ENCODE measurements around the gene PCSK5.

Gene PCSK5

DNA sequence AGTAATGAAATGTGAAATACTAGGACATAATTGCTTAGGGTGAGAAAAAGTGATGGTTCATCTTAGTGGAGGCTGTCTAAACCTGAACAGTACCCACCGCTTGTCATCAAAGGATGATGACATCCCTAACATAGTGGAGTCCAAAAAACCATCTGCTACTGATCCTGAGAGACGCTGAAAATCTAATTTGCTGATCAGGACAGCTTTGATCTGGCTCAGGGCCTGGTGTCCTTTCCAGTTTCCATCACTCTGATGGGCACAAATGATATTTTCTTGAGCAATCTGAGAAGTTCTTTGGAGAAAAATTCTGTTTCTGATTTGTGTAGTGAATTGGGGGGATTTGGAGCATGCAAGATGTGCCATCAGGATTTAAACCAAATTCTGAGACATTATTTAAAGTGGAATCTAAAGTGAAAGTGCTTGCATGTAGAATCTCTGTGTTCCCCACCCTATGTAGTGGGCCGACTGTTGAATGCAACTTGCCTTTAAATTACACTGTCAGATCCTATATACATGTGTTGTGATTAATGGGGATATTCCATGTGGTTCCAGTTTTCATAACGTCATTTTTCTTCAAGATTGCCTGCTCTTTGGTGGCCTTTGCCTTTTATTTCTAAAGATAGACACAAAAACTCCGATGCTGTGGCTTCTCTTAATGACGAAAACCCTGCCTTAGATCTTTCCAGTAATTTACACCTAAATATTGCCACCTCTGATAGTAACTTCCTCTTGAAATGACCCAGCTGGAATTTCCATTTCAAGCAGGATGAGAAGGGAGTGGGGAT lies 213.2 kb downstream of the PCSK5 start:
- DNase-seq (ENCODE audit: low read depth, low spot score), result no peak

DNA sequence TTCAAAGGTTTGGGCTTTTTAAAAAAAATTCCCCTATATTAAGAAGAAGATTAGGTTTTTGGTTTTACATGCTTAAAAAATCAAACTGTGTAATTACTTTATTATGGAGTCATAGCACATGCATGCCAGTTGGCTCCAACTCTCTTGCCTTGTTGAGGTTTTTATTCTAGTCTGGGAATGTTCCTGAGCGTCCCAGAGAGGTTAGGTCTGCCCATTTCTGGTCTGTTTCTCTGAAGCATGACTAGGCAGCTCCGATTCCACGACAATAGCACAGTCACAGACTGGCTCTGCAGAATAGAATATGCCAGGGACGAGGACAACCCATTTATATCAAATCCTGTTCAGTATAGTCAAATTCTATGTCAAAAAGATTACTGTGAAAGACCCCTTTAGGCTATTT lies 217.0 kb downstream of the PCSK5 start:
- no peak overlapping the region for H3K27ac ChIP-seq
- no peak for DNase-seq (ENCODE audit: low read depth, low spot score)

More for the DNA sequence above, 213.2 kb downstream of the PCSK5 start:
- no peak overlapping the region for H3K27ac ChIP-seq

DNA sequence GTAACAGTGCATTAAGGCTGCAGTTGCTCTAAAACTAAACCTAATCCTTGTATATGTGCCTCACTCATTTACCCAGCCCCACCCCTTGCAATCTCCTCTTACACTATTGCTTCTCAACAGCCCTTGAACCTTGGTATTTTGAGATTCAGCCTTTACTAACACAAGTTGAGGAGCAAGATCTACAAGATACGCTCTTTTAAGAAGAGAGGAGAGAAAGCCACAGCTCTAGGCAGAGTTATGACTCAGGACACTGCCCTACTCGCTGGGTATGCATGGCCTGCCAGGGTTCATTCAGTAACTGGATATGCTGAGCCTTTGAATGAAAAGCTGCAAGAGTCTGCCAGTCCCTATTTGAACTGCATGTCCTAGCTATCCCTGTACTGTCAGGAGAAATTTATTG lies 219.5 kb downstream of the PCSK5 start:
- DNase-seq (ENCODE audit: low read depth, low spot score), result peak; percentile 39
- no peak overlapping the region for H3K27ac ChIP-seq

DNA sequence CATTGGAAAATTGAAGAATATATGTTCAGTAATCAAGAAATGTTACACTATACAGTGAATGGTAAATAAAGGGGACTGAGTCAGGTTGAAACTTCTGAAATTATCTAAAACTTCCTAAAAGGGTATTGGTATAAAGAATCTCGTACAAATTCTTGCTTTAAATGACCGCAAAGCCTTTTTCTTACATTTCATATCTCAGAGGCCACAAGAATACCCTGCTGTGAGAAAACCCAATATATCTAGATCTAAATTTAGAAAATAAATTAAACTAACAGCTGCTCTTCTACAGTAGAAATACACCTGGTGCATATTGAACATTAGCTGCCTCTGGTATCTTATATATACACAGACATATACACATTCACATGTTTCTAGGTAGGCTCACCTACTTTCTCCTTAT lies 221.7 kb downstream of the PCSK5 start:
- DNase-seq (ENCODE audit: low read depth, low spot score), result no peak
- no peak overlapping the region for H3K27ac ChIP-seq

DNA sequence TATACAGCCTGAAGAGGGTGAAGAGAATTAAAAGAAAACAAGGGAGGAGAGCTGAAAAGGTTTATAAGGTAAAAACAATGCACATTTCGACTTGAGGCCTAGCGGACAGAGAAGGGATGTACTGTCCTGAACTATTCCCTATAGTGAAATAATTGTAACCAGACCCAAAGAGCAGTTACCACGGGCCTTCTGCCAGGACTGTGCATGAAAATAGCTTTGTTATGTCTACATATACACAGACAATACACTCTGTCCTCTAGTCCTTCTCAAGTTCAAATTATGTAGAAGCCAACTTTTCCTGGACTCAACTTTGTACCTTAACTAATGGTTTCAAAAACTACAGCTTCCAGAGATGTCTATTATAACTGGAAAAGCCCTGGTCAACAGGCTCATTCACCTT lies 223.7 kb downstream of the PCSK5 start:
- DNase-seq (ENCODE audit: low read depth, low spot score), result no peak
- no peak overlapping the region for H3K27ac ChIP-seq

DNA sequence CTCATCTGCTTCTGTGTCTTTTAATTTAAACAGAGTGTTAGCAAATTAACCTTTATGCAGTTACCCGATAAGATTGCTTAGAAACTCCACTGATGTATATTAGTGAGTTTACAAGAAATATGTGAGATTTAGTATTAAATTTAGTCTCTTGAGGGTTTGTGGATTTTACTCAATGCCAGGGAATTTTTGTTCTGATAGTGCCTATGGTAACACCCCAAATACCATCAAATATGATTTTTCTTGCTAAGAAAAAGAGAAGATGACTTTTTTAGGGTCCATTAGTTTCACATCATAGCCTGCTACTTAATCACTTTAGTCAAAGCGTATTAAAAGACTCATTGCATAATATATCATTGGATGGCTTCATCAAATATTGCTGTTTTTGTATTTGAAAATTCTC lies 224.9 kb downstream of the PCSK5 start:
- DNase-seq (ENCODE audit: low read depth, low spot score), result no peak
- H3K27ac ChIP-seq, result no peak overlapping the region

DNA sequence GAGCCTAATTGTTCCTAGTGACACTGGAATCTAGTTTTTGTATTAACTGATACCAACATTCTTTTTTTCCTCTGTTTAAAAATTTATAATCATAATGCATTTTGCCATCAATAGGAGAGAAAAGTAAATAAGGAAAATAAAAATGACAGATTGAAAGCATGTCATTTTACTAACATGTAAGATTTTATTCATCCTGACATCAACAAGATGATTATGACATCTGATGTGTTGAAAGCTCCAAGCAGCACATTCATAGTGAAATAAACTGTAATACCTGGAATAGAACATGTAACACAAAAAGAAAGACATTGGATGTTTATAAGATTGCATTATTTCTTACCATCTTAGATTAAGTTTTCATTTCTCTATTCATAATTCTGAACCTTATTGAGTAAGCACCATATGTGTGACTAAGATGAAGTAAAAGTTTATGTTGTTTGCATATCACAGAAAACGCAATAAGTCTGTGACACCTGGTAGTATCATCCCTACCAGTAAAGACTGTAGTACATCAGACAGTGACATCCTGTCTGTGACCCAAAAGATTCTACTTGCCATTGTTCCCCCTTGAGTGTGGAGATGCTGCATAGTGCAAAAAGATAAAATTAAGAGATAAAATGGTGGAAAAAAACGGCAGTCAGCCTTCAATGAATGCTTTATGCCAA lies 225.6 kb downstream of the PCSK5 start:
- DNase-seq (ENCODE audit: low read depth, low spot score), result no peak
- no peak overlapping the region for H3K27ac ChIP-seq

DNA sequence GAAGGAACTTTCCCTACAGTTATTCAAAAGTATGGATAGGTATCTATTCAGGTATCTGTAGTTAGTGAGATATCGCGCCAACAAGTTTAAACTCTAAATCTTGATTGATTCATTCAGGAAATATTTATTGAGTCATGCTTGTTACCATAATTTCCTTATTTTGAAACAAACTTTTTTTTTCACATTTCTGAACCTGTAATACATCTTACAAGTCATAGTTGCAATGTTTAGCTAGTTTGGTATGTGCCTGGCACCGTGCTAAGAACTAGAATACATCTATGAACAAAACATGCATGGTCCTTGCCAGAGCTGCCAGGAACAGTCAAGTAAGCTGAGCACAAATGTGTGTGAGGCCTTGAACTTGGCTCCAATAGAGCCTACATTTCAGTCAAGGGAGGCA lies 226.4 kb downstream of the PCSK5 start:
- peak; percentile 14 for DNase-seq (ENCODE audit: low read depth, low spot score)
- no peak overlapping the region for H3K27ac ChIP-seq

DNA sequence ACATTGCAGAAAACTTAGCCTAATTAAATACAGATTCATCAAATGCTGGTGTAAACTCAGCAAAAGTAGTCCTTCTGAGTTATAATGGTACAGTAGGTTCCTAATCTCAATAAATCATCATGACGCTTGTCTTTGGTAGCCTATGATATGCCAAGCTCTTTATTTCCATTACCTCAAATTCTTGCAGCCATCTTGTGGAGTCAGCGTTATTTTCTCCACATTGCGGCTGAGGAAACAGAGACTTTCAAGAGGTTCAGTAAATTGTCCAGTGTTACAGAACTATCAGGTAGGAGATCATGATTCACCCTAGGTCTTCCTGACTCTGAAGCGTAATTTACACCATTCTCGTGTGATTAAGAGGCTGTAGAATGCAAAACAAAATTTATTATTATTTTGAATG lies 237.2 kb downstream of the PCSK5 start:
- no peak for DNase-seq (ENCODE audit: low read depth, low spot score)
- H3K27ac ChIP-seq, result no peak overlapping the region

DNA sequence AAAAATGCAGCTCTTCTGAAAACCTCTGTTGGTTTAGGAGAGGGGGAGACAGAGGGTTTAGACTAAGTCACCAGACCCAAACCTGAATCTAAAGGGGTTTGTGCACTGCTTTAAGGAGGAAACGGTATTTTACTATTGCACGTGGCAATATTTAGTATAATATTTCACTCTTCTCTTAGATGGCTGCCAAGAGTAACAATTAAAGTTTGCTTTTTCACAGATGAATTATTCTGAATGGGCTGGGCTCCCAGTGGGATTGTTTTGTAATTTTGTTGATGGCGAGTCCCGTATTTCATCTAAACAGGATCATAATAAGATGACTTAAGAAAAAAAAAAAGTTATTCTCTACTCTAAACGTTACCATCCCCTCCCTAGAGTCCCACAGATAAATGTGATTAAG lies 245.4 kb downstream of the PCSK5 start:
- DNase-seq (ENCODE audit: low read depth, low spot score), result no peak
- H3K27ac ChIP-seq, result no peak overlapping the region

DNA sequence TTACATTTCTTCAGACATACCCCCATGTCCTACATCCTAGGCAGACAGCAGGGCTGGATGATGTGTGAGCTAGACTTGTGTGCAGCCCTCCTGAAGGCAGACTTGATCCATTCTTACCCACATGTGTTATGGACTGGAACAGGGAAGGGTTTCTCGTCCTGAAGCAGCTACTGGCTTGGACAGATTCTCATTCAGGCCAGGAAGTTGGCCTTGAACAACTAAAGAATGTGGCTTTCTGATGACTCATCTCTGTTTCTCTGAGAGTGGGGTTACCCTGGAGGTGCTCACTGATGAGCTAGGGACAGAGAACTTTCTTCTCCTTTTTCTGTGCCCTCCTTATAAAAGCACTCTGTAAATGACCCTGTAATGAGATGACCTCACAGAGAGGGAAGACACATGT lies 246.5 kb downstream of the PCSK5 start:
- H3K27ac ChIP-seq, result no peak overlapping the region
- DNase-seq (ENCODE audit: low read depth, low spot score), result no peak

DNA sequence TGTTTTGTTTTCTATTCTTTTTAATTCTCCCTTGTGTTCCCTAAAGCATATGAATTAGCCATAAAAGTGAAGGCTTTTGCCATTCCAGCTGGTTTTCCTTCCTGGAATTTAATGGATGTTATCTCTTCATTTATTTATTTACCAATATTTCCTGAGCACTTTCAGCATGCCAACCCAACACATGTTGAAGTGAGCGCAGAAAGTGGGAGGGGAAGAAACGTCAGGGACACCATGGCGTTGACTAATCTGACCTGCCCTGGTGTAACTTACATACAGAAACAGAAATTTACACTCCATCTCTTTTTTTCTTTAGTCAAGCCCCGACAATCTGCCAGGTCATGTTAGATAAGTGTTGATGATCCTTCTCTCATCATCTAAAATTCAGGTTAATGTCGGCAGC lies 247.5 kb downstream of the PCSK5 start:
- H3K27ac ChIP-seq, result no peak overlapping the region
- DNase-seq (ENCODE audit: low read depth, low spot score), result no peak

DNA sequence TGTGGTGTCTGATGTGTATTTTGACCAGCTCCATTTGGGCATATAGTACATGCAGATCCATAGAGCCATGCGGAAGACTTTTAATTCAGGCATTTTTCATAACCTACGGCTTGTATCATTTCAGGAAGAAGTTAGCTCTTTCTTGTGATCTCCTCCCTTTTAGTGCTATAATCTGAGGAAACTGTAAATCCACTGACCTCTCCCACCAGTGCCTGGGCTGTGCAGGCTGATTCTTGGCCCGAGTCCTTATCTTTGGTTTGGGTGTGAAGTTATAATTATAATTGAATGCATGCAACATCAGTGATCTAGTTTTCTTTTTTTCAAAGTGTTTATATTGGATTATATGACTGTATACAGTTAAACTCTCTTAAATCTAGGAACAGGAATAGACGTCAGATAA lies 247.9 kb downstream of the PCSK5 start:
- H3K27ac ChIP-seq, result no peak overlapping the region
- no peak for DNase-seq (ENCODE audit: low read depth, low spot score)

DNA sequence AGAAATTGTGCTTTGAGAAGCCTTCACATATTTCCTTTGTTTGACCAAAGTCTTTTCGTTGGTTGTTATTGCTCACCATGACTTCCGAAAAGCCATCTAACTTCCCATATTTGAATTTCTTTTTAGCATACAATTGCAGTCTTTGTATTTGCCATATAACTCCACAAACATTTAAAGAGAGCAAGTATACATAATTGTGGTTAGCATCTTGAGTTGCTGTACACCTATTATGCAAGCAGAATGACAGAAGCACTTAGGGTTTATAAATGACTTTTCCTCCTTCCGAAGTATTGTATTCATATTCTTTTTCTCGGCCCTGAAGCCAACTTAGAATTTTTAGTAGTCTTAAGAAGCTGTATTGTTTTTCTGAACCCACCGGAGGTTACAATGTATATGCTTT lies 253.4 kb downstream of the PCSK5 start:
- DNase-seq (ENCODE audit: low read depth, low spot score), result no peak
- H3K27ac ChIP-seq, result no peak overlapping the region

DNA sequence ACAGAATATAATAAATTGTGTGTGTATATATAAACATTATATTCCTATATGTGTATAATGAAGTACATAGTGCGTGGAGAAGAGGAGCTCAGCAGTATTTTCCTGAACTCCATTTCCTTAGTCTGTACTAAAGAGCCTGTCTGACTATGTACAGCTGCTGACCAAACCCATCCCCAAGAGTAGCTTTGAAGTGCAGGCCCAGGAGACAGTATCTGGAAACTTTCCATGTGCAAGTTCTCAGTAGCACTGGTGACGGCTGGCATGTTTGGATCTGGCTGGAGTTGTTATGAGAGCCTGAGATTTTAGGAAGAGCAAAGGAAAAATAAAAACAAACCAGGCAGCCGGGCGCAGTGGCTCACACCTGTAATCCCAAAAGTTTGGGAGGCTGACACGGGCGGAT lies 259.5 kb downstream of the PCSK5 start:
- no peak for DNase-seq (ENCODE audit: low read depth, low spot score)
- H3K27ac ChIP-seq, result no peak overlapping the region

DNA sequence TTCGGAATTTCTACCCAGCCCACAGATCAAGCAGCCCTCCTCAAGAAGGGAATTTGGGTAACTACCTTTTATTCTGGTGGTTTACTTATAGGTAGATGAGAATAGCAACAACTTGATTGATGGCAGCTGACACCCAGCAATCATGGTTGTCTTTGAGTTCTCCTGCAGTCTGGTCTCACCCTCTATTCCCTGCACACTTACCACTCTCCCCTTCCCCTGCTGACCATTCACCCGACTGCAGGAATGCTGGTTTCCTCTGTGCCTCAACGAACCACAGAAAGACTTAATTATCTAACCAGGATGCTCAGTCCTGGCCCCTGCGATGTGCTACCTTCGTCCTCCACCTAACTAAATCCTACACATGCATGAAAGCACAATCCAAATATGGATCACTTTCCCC lies 260.8 kb downstream of the PCSK5 start:
- DNase-seq (ENCODE audit: low read depth, low spot score), result no peak
- no peak overlapping the region for H3K27ac ChIP-seq

DNA sequence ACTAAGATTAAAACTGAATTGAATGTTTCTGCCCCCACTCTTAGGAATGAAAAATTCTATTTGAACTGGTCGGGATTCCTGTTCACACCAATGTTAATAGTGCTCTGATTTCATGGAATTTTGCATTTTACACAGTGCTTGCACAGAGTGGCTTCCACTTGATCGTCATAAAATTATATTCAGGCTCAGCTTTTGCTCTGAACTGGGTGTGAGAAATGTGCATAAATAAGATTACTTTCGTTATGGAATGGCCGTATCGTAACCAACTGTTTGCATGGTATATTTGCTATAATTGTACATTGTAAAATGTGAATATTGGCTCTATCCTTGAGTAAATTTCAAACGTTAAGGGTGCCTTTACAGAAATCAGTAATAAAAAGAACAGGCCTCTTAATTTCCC lies 262.9 kb downstream of the PCSK5 start:
- DNase-seq (ENCODE audit: low read depth, low spot score), result no peak
- no peak overlapping the region for H3K27ac ChIP-seq

DNA sequence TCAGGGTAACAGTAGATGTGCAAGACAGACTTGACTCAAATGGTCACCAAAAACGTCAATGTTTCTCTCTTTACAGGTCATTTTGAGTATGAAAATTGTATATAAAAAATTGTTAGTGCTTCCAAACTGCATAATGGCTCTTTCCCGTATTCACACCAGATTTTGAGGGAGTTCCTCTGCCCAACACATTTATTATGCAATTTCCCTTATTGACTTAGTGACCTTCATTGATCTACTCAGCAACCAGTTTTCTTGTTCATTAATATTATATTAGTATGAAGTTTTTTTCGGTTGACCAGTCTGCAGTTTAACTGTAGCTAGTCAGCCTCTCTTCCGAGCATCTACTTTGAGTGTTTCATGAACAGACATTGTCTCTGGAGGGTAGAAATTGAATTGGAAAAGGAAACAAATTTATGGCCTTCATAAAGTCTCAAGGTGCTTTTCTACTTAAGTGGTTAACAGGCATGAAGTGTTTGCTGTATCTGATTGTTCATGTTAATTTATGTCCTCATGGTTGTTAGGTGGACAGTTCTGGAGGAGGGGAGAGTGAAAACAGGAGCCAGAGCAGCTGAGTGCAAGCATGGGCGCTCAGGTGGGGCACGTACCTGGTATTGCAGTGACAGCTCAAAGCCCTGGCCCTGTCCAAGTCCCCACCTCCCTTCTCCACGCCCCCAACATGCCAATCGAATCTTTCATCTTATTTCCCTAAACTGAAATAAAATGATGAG lies 263.6 kb downstream of the PCSK5 start:
- H3K27ac ChIP-seq, result no peak overlapping the region
- no peak for DNase-seq (ENCODE audit: low read depth, low spot score)

DNA sequence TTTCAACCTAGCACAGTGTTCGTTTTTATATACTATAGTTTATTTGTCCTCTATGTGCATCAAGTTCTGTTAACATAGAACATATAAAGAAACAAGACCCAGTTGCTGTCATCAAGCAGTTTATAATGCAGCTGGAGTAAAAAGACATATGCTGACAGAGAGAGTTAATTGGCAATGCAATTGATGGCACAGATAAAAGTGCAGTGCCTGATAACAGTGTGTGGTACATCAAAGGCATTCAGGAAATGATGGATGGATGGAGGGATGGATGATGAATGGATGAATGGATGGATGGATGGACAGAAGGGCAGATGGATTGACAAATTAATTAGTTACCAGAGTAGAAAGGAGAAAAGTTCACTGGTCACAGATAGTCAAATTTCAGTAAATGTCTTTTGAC lies 264.9 kb downstream of the PCSK5 start:
- H3K27ac ChIP-seq, result no peak overlapping the region
- DNase-seq (ENCODE audit: low read depth, low spot score), result no peak

DNA sequence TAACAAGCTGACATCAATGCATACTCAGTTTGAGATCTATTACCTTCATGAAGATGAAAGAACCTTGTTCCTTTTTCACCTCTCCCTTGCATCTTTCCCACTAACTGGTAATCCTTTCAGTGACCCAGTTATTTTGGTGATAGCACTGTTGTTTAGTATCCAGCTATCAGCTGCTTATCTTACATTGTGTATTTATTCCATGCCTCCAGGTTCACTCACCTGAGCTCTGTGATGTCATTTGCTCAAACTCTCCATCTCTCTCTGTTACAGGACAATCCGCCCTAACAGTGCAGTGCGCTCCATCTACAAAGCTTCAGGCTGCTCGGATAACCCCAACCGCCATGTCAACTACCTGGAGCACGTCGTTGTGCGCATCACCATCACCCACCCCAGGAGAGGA lies 268.2 kb downstream of the PCSK5 start:
- no peak overlapping the region for H3K27ac ChIP-seq
- DNase-seq (ENCODE audit: low read depth, low spot score), result no peak

DNA sequence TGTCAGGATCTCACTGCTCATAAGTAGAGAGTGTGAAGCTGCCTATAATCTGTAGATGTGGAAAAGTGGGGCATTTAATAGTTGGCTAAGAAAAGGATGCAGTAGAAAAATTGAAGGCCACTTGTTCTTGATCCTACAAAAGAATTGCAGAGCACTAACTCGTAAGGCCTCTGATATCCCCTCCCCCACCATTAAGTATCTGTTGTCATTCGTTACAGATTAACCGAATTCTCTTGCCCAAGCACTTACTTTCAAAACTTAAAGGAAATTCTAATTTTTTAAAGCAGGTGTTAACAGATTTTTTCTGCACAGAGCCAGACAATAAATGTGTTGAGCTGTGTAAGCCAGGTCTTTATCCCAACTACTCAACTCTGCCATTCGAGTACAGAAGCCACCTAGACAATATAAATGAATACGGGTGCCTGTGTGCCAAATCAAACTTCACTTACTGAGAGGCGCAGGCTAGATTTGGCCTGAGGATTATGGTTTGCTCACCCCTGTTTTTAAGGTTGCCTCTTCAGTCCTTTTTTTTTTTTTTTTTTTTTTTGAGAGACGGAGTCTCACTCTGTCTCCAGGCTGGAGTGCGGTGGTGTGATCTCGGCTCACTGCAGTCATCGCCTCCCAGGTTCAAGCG lies 268.9 kb downstream of the PCSK5 start:
- no peak for DNase-seq (ENCODE audit: low read depth, low spot score)
- no peak overlapping the region for H3K27ac ChIP-seq
